ENCODE measurements around the gene HK1. TPM values are rescaled to one million over a fixed set of nuclear protein-coding genes. Genes with fewer than 3 reads are reported as not detected.

Gene HK1
- total and polyA plus RNA-seq, 2 donors (not counting 1 experiment from before 2014, with no cell fraction given): 24.7 to 40.8 TPM

DNA sequence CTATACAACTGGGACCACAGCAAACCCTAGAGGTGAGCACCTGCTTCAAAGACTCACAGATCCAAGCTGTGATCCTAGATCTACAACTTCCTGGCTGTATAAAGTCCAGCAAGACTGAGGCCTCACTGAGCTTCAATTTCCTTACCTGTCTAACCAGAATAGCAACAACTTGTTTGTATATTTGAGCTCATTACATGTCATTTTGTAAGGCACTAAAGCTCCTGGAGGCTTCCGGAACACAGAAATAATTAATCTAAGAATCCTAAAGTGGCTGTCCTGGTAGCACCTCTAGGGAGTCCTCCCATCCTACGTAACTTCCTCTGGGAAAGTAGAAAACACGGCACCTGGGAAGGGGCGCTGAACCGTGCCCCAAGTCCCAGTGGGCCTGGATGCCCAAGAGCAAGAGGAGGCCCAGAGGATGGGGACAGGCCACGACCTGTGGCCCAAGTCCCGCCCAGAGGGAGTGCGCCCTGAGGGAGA lies 39.4 kb downstream of the HK1 start:
- POLR2A ChIA-PET: interaction anchor here (0.6 to 2.7 kb wide), 2 partner anchors 10 to 78 kb away, joined by 4 to 15 read pairs; no protein-coding TSS in a partner anchor
- H3K27me3 Mint-ChIP-seq: no peaks in the 10 kb centered on the region
- intact Hi-C loops (cut with micrococcal nuclease): loop anchor here (1.0 to 5.0 kb wide), 8 partner anchors 11 to 360 kb away; partner anchors contain the start of genes DDX21 and VPS26A
- peaks cover 35% of the 10 kb centered on the region for H3K4me1 Mint-ChIP-seq
- WGBS (ENCODE audit: insufficient coverage): 51% methylated on average over 7 of the region's 8 CpGs
- Histone ChIP-seq H3K36me3 (replicated peaks in 1 of 2; ENCODE audit: control extremely low read depth in 1 of 2, control insufficient read depth in 1 of 2, extremely low read depth in 1 of 2, insufficient read depth in 2 of 2, low read length in 1 of 2) (peaks cover 0 to 4% of the 10 kb centered on the region in 2 experiments), H2AFZ (ENCODE audit: insufficient read depth, low read depth, low read length, poor library complexity, severe bottlenecking) (peak overlapping the region; percentile 85), H3K27ac (ENCODE audit: low read length in 2 of 2) (peak overlapping the region; percentile 82 to 85), H4K20me1 (ENCODE audit: control insufficient read depth, insufficient read depth, low read length, poor library complexity, severe bottlenecking) (peaks cover 24% of the 10 kb centered on the region), H3K4me1 (ENCODE audit: control insufficient read depth in 2 of 2, insufficient read depth in 2 of 2, low read length in 2 of 2) (peaks cover 22 to 31% of the 10 kb centered on the region in 2 donors), H3K27me3 (replicated peaks in 1 of 4; ENCODE audit: control extremely low read depth in 1 of 4, control insufficient read depth in 3 of 4, insufficient read depth in 4 of 4, low read length in 3 of 4) (no peaks in the 10 kb centered on the region), H3K4me2 (replicated peaks; ENCODE audit: low read depth, low read length, poor library complexity, severe bottlenecking) (peak overlapping the region; percentile 76), H3K4me3 (ENCODE audit: control extremely low read depth in 1 of 5, extremely low read depth in 1 of 5, insufficient read depth in 1 of 5, low read depth in 2 of 5, low read length in 4 of 5) (peak overlapping the region; percentile 3 to 98 (median 94)), H3K9me3 (ENCODE audit: control extremely low read depth in 1 of 3, control insufficient read depth in 2 of 3, insufficient read depth in 1 of 3, low read length in 2 of 3) (no peaks in the 10 kb centered on the region), H3K79me2 (ENCODE audit: control insufficient read depth, insufficient read depth, low read length) (peaks cover 39% of the 10 kb centered on the region), H3K9ac (ENCODE audit: low read length) (peak overlapping the region; percentile 77)
- no peaks in the 10 kb centered on the region for H3K9me3 Mint-ChIP-seq (ENCODE audit: insufficient read depth)
- no peak for DNase-seq
- H3K27ac Mint-ChIP-seq: peak overlapping the region; percentile 91
- no peak for ATAC-seq (ENCODE audit: low read depth)
- H3K4me3 Mint-ChIP-seq: peak overlapping the region; percentile 96
- CTCF ChIA-PET: interaction anchor here (0.9 to 2.2 kb wide), 5 partner anchors 10 to 93 kb away, joined by 3 to 13 read pairs (median 4); no protein-coding TSS in a partner anchor
- TF ChIP-seq, protein P1, sequence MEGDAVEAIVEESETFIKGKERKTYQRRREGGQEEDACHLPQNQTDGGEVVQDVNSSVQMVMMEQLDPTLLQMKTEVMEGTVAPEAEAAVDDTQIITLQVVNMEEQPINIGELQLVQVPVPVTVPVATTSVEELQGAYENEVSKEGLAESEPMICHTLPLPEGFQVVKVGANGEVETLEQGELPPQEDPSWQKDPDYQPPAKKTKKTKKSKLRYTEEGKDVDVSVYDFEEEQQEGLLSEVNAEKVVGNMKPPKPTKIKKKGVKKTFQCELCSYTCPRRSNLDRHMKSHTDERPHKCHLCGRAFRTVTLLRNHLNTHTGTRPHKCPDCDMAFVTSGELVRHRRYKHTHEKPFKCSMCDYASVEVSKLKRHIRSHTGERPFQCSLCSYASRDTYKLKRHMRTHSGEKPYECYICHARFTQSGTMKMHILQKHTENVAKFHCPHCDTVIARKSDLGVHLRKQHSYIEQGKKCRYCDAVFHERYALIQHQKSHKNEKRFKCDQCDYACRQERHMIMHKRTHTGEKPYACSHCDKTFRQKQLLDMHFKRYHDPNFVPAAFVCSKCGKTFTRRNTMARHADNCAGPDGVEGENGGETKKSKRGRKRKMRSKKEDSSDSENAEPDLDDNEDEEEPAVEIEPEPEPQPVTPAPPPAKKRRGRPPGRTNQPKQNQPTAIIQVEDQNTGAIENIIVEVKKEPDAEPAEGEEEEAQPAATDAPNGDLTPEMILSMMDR (IDR thresholded peaks at IDR 0.05): no peak
- TF ChIP-seq EZH2 (IDR thresholded peaks at IDR 0.05; ENCODE audit: borderline replicate concordance, insufficient read depth, low read depth, low read length, poor library complexity, severe bottlenecking): no peak
